Measurements from ENCODE around the gene PAPLN. TPM values are rescaled to one million over a fixed set of nuclear protein-coding genes. Genes with fewer than 3 reads are reported as not detected.

Gene PAPLN
- total RNA-seq, 1 donor from 2014 or later: 2.7 TPM

GRCh38 chr14:73254247-73255004, 17.1 kb downstream of the PAPLN start:
- no peak for DNase-seq (ENCODE audit: low spot score, unreplicated experiment)
- H3K9me3 Mint-ChIP-seq (ENCODE audit: low read depth): no peaks in the 10 kb centered on the region
- H3K4me1 Mint-ChIP-seq (ENCODE audit: low read depth): no peaks in the 10 kb centered on the region
- TF ChIP-seq CTCF (IDR thresholded peaks at IDR 0.05; ENCODE audit: unreplicated experiment): no peak
- no peaks in the 10 kb centered on the region for H3K27me3 Mint-ChIP-seq
- H3K4me3 Mint-ChIP-seq (ENCODE audit: low read depth): no peak overlapping the region
- no peak overlapping the region for H3K27ac Mint-ChIP-seq
- no peaks in the 10 kb centered on the region for H3K36me3 Mint-ChIP-seq (ENCODE audit: insufficient read depth)

GRCh38 chr14:73255005-73255400, 17.7 kb downstream of the PAPLN start:
- Mint-ChIP-seq H3K27me3 (no peaks in the 10 kb centered on the region), H3K9me3 (ENCODE audit: low read depth) (no peaks in the 10 kb centered on the region), H3K4me3 (ENCODE audit: low read depth) (no peak overlapping the region), H3K27ac (no peak overlapping the region), H3K36me3 (ENCODE audit: insufficient read depth) (no peaks in the 10 kb centered on the region), H3K4me1 (ENCODE audit: low read depth) (no peaks in the 10 kb centered on the region)
- DNase-seq (ENCODE audit: low spot score, unreplicated experiment): no peak
- TF ChIP-seq CTCF (IDR thresholded peaks at IDR 0.05; ENCODE audit: unreplicated experiment): no peak

GRCh38 chr14:73255693-73256225, 18.5 kb downstream of the PAPLN start:
- H3K27ac Mint-ChIP-seq: no peak overlapping the region
- no peaks in the 10 kb centered on the region for H3K4me1 Mint-ChIP-seq (ENCODE audit: low read depth)
- TF ChIP-seq CTCF (IDR thresholded peaks at IDR 0.05; ENCODE audit: unreplicated experiment): no peak
- H3K36me3 Mint-ChIP-seq (ENCODE audit: insufficient read depth): no peaks in the 10 kb centered on the region
- DNase-seq (ENCODE audit: low spot score, unreplicated experiment): no peak
- no peak overlapping the region for H3K4me3 Mint-ChIP-seq (ENCODE audit: low read depth)
- H3K9me3 Mint-ChIP-seq (ENCODE audit: low read depth): no peaks in the 10 kb centered on the region
- H3K27me3 Mint-ChIP-seq: no peaks in the 10 kb centered on the region

GRCh38 chr14:73258076-73258475, 20.8 kb downstream of the PAPLN start:
- no peak for DNase-seq (ENCODE audit: low spot score, unreplicated experiment)
- Mint-ChIP-seq H3K4me1 (ENCODE audit: low read depth) (no peaks in the 10 kb centered on the region), H3K27ac (no peak overlapping the region), H3K4me3 (ENCODE audit: low read depth) (no peak overlapping the region), H3K36me3 (ENCODE audit: insufficient read depth) (no peaks in the 10 kb centered on the region), H3K9me3 (ENCODE audit: low read depth) (no peaks in the 10 kb centered on the region), H3K27me3 (no peaks in the 10 kb centered on the region)
- TF ChIP-seq CTCF (IDR thresholded peaks at IDR 0.05; ENCODE audit: unreplicated experiment): no peak

GRCh38 chr14:73258845-73259611, 21.7 kb downstream of the PAPLN start:
- no peak overlapping the region for H3K4me3 Mint-ChIP-seq (ENCODE audit: low read depth)
- H3K27me3 Mint-ChIP-seq: no peaks in the 10 kb centered on the region
- TF ChIP-seq CTCF (IDR thresholded peaks at IDR 0.05; ENCODE audit: unreplicated experiment): no peak
- DNase-seq (ENCODE audit: low spot score, unreplicated experiment): no peak
- no peaks in the 10 kb centered on the region for H3K4me1 Mint-ChIP-seq (ENCODE audit: low read depth)
- H3K27ac Mint-ChIP-seq: no peak overlapping the region
- H3K36me3 Mint-ChIP-seq (ENCODE audit: insufficient read depth): no peaks in the 10 kb centered on the region
- no peaks in the 10 kb centered on the region for H3K9me3 Mint-ChIP-seq (ENCODE audit: low read depth)
